Small intestine (tissue), 16 donors: ENCODE results near the gene C1R. TPM values are rescaled to one million over a fixed set of nuclear protein-coding genes. Genes with fewer than 3 reads are reported as not detected.

Experiments used
- DNase-seq, 2 donors: peaks; one replicate each; pipeline versions ENCODE4 v3.0.0 to v3.0.0-alpha.2; 2013
- FAIRE-seq: peaks from 2 replicates; lab custom pipeline; 2012; peaks lifted over from hg19 to GRCh38; lab: Jason Lieb, UNC
- H3K27ac ChIP-seq, 3 donors: one replicate each; pipeline ENCODE4 v1.5.1; 2013; ENCODE audit warnings: low read length in 2 of 3, mild to moderate bottlenecking in 2 of 3, control low read depth in 1 of 3, inconsistent platforms in 1 of 3, low read depth in 1 of 3, moderate library complexity in 1 of 3
- H3K27me3 ChIP-seq, 3 donors: one replicate each; pipeline ENCODE4 v1.6.1; 2013; ENCODE audit warnings: low read length in 3 of 3, inconsistent platforms in 1 of 3; ENCODE audit not compliant: control insufficient read depth in 3 of 3, insufficient read depth in 3 of 3
- H3K36me3 ChIP-seq, 3 donors: one replicate each; pipeline ENCODE4 v1.6.1; 2013; ENCODE audit warnings: low read length in 3 of 3, inconsistent platforms in 1 of 3, low read depth in 1 of 3, mild to moderate bottlenecking in 1 of 3, moderate library complexity in 1 of 3; ENCODE audit not compliant: control insufficient read depth in 3 of 3, insufficient read depth in 2 of 3
- H3K4me1 ChIP-seq, 3 donors: one replicate each; pipeline ENCODE4 v1.6.1; 2013; ENCODE audit warnings: low read length in 2 of 3, inconsistent platforms in 1 of 3, low read depth in 1 of 3, mild to moderate bottlenecking in 1 of 3, moderate library complexity in 1 of 3; ENCODE audit not compliant: control insufficient read depth in 3 of 3, insufficient read depth in 2 of 3
- H3K4me3 ChIP-seq, 3 donors: one replicate each; pipeline ENCODE4 v1.5.1; 2013; ENCODE audit warnings: low read length in 3 of 3, control low read depth in 1 of 3, inconsistent platforms in 1 of 3, low read depth in 1 of 3, mild to moderate bottlenecking in 1 of 3, moderate library complexity in 1 of 3
- H3K9me3 ChIP-seq, 2 donors: one replicate each; pipeline ENCODE4 v1.6.1; 2013; ENCODE audit warnings: low read depth in 1 of 2, low read length in 1 of 2; ENCODE audit not compliant: control insufficient read depth in 2 of 2, insufficient read depth in 1 of 2
- WGBS, 3 donors: extraction: QIAGEN DNeasy Blood & Tissue Kit; methylation state at CpG; one replicate each; pipeline ENCODE4 v1.1.7; 2013; 5-methylcytosine and 5-hydroxymethylcytosine counted together
- long read RNA-seq, 10 donors: transcript quantifications; one replicate each; lab custom pipeline, GENCODE V29; 2026
- polyA plus RNA-seq, 4 donors: library from polyadenylated mRNA; stranded (reverse) in 3 of 4; unstranded in 1 of 4; fragments of 200-250 nt in 3 of 4; fragments of 120-200 nt in 1 of 4; gene quantifications; one replicate each; pipeline versions ENCODE4 v1.2.1 to v1.2.3, GENCODE V29; 2013
- donor health status: healthy with polysubstance abuse.
- donor health status: control.
- donor health status: control.
- donor health status: Bipolar disorder and iron deficiency.
- donor health status: healthy.

The C1R gene
- polyA plus RNA-seq: 100 to 1,000 TPM in 1 of 4 donors, 10 to 100 TPM in 2, 1 to 10 TPM in 1; 4.5 to 254 (median 22.9) TPM
- long read RNA-seq, donor 1, transcript C1R-215 (11 exons, 2,508 nt): major isoform, 5 of 7 reads
- long read RNA-seq, donor 1, partial matches to known transcripts: 0 of 7 reads
- long read RNA-seq, donor 1, other reads (novel, unspliced or antisense): 0 of 7 reads
- long read RNA-seq, donor 2, partial matches to known transcripts: 9 of 9 reads
- long read RNA-seq, donor 2, other reads (novel, unspliced or antisense): 0 of 9 reads
- long read RNA-seq, donor 3, partial matches to known transcripts: 11 of 15 reads
- long read RNA-seq, donor 3, other reads (novel, unspliced or antisense): 0 of 15 reads
- long read RNA-seq, donor 4: 0 reads
- long read RNA-seq, donor 5, partial matches to known transcripts: 0 of 1 reads
- long read RNA-seq, donor 5, other reads (novel, unspliced or antisense): 0 of 1 reads
- long read RNA-seq, donor 6, partial matches to known transcripts: 0 of 4 reads
- long read RNA-seq, donor 6, other reads (novel, unspliced or antisense): 0 of 4 reads
- long read RNA-seq, donor 7: 0 reads
- long read RNA-seq, donor 8, partial matches to known transcripts: 0 of 1 reads
- long read RNA-seq, donor 8, other reads (novel, unspliced or antisense): 0 of 1 reads
- long read RNA-seq, donor 9, transcript C1R-215 (11 exons, 2,508 nt): major isoform, 5 of 13 reads
- long read RNA-seq, donor 9, partial matches to known transcripts: 8 of 13 reads
- long read RNA-seq, donor 9, other reads (novel, unspliced or antisense): 0 of 13 reads
- long read RNA-seq, donor 10, transcript C1R-215 (11 exons, 2,508 nt): major isoform, 5 of 11 reads
- long read RNA-seq, donor 10, partial matches to known transcripts: 6 of 11 reads
- long read RNA-seq, donor 10, other reads (novel, unspliced or antisense): 0 of 11 reads

DNA sequence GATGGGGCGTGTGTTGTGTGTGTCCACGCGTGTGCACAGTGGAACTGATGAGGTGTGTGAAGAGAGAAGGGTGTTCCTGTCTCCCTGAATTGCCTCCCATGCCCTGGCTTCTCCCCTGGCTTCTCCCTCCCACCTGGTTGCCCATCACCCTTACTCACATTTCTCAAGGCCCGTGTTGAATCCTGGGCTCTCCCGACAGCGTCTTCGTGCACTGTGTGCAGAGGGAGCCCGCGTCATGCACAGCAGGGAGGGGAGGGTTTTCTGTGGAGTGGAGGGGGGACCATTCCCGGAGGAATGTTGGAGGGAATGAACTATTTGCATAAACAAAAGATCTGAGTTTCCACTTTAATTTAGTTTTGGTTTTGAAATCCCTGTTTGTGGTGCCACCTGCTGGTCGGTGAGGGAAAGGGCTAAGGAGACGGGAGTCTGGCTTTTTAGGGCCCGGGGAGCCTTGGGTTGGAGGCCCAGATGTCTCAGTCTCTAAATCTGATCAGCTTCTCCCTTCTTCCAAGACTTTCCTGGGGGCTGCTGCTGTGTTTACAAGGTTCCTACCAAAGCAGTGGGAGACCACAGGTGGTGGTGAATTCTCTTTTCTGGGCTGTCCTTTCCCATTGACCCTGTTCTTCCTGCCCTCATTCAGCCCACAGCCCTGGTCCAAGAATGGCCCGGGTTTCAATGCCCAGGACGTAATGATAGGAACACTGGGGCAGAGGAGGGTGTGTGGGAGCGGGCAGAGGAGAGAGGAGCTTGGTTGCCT lies at the start of gene C1R:
Gene C1R (minus strand): TSS at position 217 of the 757 bp plus-strand sequence. CDS start 57 bp downstream, at position 160.
- Histone ChIP-seq H3K4me3 (peak within 1 kb of the TSS in 2 of 3 donors; percentile 54 to 55), H3K27me3 (peaks cover 0 to 6% (median 0%) of the 10 kb centered on the region in 3 donors), H3K27ac (peak within 1 kb of the TSS in 2 of 3 donors; percentile 55 to 84), H3K9me3 (no peaks in the 10 kb centered on the region), H3K36me3 (peaks cover 0 to 28% (median 0%) of the 10 kb centered on the region in 3 donors), H3K4me1 (peaks cover 0 to 12% (median 0%) of the 10 kb centered on the region in 3 donors)
- DNase-seq (peak; percentile 69 to 84), FAIRE-seq (no peak)
- WGBS, 3 donors: 7 to 15% (median 15%) methylated on average over 16 of the region's 16 CpGs

GRCh38 chr12:7141351-7142005 lies 49.2 kb upstream of the C1R start:
- 85 to 93% (median 88%) methylated on average over 7 of the region's 7 CpGs for WGBS, 3 donors
- no peak for DNase-seq
- Histone ChIP-seq H3K4me1 (no peaks in the 10 kb centered on the region), H3K9me3 (no peaks in the 10 kb centered on the region), H3K27ac (no peak overlapping the region), H3K4me3 (no peak overlapping the region), H3K36me3 (peaks cover 0 to 63% (median 0%) of the 10 kb centered on the region in 3 donors), H3K27me3 (no peaks in the 10 kb centered on the region)
- no peak for FAIRE-seq

GRCh38 chr12:7139200-7139599 lies 47.0 kb upstream of the C1R start:
- no peak for DNase-seq
- 77 to 98% (median 96%) methylated on average over 2 of the region's 2 CpGs for WGBS, 3 donors
- no peak for FAIRE-seq
- no peaks in the 10 kb centered on the region for H3K9me3 ChIP-seq
- no peaks in the 10 kb centered on the region for H3K27me3 ChIP-seq
- H3K27ac ChIP-seq: no peak overlapping the region
- H3K4me3 ChIP-seq: no peak overlapping the region
- peaks cover 0 to 7% (median 0%) of the 10 kb centered on the region in 3 donors for H3K4me1 ChIP-seq
- peaks cover 0 to 72% (median 3%) of the 10 kb centered on the region in 3 donors for H3K36me3 ChIP-seq

GRCh38 chr12:7137908-7138307 lies 45.7 kb upstream of the C1R start:
- no peak for FAIRE-seq
- H3K27ac ChIP-seq: no peak overlapping the region
- 74 to 93% (median 89%) methylated on average over 4 of the region's 4 CpGs for WGBS, 3 donors
- peaks cover 0 to 73% (median 3%) of the 10 kb centered on the region in 3 donors for H3K36me3 ChIP-seq
- H3K9me3 ChIP-seq: no peaks in the 10 kb centered on the region
- peaks cover 0 to 12% (median 0%) of the 10 kb centered on the region in 3 donors for H3K4me1 ChIP-seq
- DNase-seq: no peak
- H3K4me3 ChIP-seq: no peak overlapping the region
- H3K27me3 ChIP-seq: no peaks in the 10 kb centered on the region

DNA sequence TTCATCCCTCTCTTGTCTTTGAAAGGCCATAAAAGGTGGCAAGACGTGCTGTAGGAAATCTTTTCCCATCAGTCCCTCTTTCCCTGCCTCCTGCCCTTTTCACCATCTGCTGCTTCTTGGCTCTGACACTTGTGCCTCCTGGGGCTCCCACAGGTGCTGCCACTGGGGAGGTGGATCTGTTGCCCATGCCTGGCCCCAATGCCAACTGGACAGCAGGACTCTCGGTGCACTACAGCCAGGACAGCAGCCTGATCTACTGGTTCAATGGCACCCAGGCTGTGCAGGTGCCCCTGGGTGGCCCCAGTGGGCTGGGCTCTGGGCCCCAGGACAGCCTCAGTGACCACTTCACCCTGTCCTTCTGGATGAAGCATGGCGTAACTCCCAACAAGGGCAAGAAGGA lies 44.4 kb upstream of the C1R start:
- Histone ChIP-seq H3K9me3 (no peaks in the 10 kb centered on the region), H3K27ac (no peak overlapping the region), H3K27me3 (no peaks in the 10 kb centered on the region), H3K4me1 (peaks cover 0 to 13% (median 0%) of the 10 kb centered on the region in 3 donors), H3K36me3 (peaks cover 0 to 65% (median 3%) of the 10 kb centered on the region in 3 donors), H3K4me3 (no peak overlapping the region)
- FAIRE-seq (no peak), DNase-seq (no peak)
- WGBS, 3 donors: 88 to 92% (median 91%) methylated on average over 3 of the region's 3 CpGs

DNA sequence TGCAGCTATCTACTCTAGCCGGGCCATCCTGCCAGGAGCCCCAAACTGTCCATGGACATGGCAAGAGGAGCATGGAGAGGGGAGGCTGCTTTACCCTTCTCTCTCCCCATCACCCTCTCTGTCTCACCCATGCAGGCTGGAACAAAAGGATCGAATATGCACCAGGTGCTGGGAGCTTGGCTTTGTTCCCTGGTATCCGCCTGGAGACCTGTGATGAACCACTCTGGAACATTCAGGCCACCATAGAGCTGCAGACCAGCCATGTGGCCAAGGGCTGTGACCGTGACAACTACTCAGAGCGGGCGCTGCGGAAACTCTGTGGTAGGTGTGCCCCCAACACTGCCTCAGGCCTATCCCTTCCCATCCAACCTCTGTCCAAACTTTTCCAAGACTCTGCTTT lies 43.8 kb upstream of the C1R start:
- DNase-seq (no peak), FAIRE-seq (no peak)
- no peak overlapping the region for H3K4me3 ChIP-seq
- no peaks in the 10 kb centered on the region for H3K9me3 ChIP-seq
- no peak overlapping the region for H3K27ac ChIP-seq
- H3K36me3 ChIP-seq: peaks cover 0 to 60% (median 3%) of the 10 kb centered on the region in 3 donors
- WGBS, 3 donors: 92 to 96% (median 93%) methylated on average over 7 of the region's 7 CpGs
- H3K27me3 ChIP-seq: no peaks in the 10 kb centered on the region
- H3K4me1 ChIP-seq: peaks cover 0 to 19% (median 0%) of the 10 kb centered on the region in 3 donors

GRCh38 chr12:7134396-7135166 lies 42.3 kb upstream of the C1R start:
- peak; percentile 19 to 72 for DNase-seq
- H3K27me3 ChIP-seq: no peaks in the 10 kb centered on the region
- H3K4me3 ChIP-seq: no peak overlapping the region
- no peak overlapping the region for H3K27ac ChIP-seq
- no peaks in the 10 kb centered on the region for H3K9me3 ChIP-seq
- 56 to 85% (median 57%) methylated on average over 12 of the region's 12 CpGs for WGBS, 3 donors
- H3K36me3 ChIP-seq: peaks cover 0 to 50% (median 3%) of the 10 kb centered on the region in 3 donors
- no peak for FAIRE-seq
- H3K4me1 ChIP-seq: peaks cover 0 to 24% (median 0%) of the 10 kb centered on the region in 3 donors
